ENCODE measurements around the gene CCL11.

Gene CCL11

DNA sequence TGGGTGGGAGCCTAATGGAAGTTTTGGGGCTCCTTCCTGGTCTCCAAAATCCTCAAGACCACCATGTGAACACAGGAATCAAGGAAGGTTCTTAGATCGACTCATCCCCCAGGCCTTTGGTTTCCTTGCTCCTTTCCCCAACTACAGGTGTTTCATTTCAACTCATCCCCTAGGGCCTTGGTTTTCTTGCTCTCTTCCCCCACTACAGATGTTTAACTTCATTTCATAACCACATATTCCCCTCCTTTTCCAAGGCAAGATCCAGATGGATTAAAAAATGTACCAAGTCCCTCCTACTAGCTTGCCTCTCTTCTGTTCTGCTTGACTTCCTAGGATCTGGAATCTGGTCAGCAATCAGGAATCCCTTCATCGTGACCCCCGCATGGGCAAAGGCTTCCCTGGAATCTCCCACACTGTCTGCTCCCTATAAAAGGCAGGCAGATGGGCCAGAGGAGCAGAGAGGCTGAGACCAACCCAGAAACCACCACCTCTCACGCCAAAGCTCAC lies at the start of gene CCL11:
Gene CCL11, plus strand, starts transcription at position 457 of the 507 bp plus-strand sequence. CDS start 67 bp downstream, outside the sequence.
- no peak for DNase-seq

DNA sequence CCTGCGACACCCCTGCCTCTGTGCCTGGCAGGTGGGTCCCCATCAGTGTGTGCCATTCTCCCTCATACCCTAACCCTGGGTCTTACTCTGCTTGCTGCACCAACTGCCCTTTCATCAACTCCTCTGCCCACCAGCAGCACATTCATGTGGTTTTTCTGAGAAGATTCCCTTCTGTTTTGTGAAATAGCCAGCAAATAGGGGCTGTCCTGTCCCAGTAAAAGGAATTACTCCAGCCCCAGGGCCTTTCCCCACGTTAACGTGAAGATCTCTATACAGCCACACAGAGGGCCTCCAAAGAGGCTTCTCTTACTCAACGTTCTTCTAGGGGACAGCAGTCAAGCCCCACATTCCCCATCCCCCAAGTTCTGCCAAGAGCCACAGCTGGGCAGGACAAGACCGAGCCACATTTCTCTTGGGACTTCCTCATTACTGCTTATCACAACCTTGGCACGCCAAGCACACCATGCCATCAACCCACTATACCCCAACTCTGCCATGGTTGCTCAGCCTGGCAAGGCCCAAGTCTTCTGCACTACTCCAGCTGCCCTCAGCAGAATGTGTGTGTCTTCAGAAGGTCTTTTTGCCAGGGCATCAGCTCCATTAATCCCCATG lies 49.2 kb upstream of the CCL11 start:
- DNase-seq, result no peak

DNA sequence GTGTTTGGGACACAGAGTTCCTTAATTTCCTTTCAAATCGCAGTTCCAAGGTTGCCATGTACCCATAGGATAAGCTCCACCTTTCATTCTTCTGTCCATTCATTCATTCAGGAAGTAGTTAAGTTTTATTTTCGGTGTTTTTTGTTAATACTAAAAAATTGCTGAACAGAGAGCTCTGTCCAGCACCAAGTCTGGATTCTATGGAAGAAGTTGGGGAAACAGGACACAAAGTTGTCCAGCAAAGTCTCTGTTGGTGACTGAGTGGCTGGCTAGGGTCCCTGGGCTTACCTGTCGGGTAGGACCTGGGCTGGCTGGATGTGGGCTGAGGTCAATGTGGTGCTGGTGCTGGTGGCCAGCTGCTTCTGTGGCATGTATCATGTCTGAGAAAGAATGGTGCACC lies 48.1 kb upstream of the CCL11 start:
- no peak for DNase-seq

DNA sequence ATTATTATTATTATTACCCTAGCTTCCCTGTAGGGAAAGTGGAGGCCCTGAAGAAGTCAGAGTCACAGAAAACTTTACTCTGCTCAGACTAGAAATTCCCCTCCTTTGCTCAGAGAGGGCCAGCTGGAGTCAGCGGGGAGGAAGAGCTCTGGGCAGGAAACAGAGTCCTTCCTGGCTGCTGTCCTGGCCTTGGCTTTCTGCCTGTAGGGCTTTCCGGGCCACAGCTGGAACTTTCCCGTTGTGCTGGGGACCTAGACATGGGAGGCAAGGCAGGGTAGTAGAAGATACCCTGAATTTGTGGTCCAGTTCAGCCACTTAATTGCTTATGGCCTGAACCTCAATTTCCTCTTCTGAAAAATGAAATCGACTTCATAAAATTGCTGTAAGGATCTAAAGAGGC lies 44.5 kb upstream of the CCL11 start:
- no peak for DNase-seq

DNA sequence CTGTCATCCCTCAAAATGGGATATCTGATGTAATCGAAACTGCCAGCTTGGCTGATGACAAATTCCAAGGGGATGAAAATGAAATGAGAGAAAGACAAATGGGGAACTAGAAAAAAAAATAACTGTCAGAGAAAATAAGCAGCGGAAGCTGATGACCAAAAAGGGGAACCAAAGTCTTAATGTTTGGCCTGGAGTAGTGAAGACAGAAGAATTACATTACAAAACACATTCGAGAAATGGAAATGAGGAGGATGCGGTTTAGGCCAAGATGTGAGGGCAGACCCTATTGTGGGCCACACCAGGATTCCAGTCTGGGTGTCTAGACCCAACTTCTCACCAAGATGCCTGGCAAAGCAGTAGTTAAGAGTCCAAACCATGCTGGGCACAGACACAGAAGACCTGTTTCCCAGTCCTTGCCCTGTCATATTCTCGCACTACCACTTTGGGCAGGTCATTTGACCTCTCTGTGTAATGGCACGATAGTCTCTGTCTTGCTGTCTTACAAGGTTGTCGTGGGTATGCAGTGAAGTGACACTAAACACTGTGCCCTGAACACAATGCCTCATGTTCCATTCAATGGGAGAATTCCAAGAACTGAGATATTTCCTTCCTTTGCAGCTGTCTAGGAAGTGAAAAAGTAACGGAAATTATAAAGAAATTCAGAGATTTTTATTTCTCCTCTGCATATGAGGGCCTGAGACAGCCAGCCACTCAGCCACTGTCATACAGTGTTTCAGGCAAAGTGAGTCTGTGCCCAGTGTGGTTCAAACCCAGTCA lies 42.8 kb upstream of the CCL11 start:
- DNase-seq, result no peak

DNA sequence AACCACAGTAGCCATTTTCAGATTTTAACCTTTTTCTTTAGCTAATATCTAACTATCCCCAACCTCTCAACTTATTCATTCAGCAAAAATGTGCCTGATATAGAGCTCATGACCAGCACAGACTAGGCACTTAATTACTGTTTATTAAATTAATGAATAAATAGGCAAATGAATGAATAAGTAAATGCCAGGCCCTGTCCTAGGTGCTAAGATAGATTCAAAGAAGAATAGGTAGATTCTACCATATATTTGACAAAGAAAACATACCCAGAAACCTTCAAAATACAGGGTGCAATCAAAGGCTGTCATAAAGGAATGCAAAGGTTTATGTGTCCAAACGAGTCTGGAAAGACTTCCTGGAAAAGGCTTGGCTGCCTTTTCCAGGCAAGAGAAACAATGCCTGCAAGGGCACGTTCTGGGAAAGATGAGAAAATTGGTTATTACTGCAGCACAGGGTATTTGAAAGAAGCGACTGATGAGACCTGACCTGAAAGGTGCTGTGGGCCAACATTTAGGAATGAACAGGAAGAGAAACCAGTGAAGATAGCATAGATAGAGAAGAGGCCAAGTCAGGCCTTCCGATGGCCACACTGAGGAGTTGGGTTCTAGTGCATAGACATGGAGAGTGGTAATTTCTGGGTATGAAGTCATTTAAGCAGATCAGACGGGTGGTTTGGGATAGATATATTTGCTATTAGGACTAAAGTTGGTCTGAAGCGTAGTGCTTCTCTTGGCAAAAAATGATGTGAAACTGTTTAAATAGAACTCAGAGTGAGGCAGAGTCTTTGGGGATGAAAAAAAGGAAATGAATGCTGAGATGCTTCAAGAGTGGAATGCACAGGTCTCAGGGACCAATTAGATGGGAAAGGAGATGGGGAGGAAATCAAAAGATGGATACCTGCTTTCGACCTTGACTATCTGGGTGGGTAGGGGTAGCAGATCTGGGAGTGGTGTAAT lies 41.9 kb upstream of the CCL11 start:
- no peak for DNase-seq

DNA sequence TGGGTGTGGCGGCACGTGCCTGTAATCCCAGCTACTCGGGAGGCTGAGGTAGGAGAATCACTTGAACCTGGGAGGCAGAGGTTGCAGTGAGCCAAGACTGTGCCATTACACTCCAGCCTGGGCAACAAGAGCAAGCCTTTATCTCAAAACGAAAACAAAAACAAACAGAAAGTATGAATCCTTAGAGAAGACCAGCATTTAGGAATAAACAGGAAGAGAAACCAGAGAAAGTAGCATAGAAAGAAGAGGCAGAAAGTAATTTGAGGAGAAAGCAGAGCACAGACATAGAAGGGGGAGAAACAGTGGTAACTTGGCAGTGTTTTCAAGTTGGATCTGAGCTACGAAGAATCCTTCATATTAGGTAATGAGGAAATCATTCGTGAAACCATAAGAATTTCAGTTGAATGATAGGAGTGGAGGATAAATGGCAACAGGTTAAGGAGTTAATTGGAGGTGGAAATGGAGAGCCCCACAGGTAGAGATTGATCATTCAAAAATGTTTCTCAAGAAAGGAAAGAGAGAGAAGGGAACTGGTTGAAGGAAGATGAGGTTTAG lies 40.1 kb upstream of the CCL11 start:
- no peak for DNase-seq

DNA sequence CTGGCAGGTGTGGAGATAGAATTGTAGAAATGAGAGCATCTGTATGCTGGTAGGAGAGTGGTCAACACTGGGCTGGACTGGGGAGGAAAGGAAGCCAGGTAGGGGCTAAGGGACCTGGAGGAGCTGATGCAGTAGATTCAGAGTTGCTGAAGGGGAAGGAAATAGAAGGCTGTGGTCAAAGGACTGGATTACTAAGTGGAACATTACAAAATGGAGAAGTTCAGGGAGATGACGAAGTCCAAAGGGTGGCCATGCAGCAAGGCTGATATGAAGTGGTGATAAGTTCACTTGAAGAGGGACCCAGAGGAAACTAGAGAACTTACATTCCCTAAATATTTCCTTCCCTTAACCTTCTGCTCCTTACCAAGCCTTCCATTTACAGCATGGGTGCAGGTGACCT lies 39.1 kb upstream of the CCL11 start:
- DNase-seq, result no peak

DNA sequence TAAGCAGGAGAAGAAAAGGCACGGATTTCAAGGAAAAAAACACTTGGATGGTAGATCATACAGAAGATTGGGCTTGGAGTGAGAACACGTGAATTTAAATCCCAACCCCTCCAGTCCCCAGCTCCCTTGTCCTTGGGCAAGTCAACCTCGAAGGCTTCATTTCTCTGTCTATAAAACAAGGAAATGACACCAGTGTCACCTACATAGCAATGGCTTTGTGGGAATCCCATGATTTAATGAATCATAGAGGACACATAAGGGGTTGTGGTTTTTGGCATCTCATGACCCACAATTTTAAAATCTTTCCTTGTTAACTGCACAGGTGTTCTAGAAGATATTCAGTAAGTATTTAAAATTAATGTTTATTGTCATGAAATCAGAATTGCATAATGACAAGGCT lies 38.7 kb upstream of the CCL11 start:
- no peak for DNase-seq

DNA sequence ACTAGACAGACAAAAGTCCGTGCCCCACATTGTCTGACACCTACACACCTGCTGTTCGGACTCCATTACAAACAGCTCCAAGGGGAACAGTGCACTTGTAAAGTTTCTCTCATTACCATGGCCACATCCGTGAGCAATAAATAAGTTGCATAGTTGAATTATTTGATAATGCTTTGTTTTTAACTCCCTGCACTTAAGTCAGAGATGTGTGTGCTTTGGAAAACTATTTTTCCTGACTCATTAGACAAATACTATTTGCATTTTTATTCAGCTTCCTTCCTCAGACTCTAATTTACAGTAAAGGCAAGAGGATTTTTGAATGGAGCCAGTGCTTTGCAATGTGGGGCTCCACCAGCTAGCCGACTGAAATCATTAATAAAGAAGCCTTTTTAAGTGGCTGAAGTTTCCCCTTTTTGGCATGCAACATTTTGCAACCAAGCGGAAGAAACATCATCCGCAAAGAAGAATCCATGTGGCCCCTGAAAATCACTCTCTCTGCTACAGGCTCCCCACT lies 37.0 kb upstream of the CCL11 start:
- DNase-seq, result no peak

DNA sequence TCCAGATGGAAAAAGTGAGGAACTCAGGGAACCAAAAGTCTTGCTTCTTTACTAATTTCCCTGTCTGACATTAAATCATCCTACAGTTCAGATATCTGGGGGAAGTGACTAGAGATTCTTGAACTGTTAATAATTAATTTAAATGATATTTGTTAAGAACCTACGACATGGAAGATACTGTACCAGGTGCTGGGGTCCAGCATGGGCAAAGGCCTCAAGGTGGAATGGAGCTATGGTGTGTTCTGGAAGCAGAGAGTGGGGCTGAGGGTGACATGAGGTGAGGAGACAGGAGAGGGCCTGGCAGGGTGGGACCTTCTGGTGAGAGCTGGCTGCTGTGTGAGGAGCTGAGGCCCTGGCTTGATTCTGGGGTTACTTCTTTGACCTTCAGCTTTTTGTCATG lies 36.5 kb upstream of the CCL11 start:
- no peak for DNase-seq

DNA sequence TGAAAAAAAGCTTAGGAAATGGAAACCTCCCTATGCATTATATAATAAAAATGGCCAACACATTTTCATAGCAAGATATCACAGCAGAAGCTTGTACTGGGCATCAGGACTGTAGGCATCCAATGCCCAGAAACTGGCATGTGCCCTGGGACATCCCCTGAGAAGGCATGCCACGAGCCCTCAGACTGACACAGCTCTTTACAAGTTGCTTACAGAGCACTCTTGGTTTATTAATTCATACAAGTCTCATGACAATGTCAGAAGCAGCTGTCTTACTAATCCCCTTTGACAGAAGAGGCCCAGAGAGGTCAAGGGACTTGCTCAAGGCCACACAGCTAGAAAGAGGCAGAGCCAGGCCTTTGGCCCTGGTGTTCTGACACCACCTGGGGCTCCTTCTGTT lies 36.1 kb upstream of the CCL11 start:
- DNase-seq, result no peak

DNA sequence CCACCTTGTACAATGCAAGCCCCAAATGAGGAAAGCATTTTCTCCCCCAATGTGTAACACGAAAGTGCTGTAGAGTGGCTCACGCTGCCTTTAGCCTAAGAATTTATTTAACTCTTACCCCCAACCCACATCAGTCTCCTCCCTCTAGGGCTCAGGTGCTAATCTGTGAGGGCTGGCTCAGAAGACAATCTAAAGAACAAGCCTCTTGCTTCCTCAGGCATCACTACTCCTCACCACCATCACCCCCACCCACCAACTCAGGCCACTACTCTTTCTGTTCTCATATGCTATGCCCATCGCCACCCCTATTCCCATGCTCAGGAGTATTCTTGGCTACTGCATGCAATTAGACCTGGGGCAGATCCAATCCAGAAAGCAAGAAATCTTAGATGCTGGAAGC lies 34.4 kb upstream of the CCL11 start:
- no peak for DNase-seq

DNA sequence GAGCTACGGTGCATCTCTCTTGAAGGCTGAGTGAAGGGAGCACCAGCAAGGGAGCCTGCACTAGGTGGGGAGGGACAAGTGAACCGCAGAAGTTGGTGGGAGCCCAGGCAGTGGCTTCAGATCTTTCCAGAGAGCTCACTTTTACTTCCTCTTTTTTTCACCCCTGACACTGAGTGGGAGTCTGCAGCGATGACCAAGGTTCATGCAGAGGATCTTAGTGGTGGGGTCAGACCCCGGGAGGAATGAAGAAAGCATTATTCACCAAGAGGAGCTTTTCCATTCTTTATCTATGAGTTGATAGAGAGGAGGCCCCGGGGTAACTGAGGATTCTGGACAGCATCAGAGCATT lies 33.5 kb upstream of the CCL11 start:
- DNase-seq, result no peak

DNA sequence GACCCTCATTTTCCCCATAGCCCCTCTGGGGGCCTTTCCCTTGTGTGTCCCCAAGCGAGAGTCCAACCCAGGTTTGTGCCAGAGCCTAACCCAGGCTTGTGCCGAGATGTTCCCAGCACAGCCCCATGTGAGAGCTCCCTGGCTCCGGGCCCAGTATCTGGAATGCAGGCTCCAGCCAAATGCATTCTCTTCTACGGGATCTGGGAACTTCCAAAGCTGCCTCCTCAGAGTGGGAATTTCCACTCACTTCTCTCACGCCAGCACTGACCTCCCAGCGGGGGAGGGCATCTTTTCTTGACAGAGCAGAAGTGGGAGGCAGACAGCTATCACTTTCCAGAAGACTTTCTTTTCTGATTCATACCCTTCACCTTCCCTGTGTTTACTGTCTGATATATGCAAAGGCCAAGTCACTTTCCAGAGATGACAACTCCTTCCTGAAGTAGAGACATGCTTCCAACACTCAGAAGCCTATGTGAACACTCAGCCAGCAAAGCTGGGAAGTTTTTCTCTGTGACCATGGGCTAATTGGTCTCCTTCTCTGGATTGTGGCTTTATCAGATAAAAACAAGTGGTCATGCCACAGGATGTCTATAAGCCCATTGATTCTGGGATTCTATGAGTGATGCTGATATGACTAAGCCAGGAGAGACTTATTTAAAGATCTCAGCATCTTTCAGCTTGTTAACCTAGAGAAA lies 33.0 kb upstream of the CCL11 start:
- no peak for DNase-seq

DNA sequence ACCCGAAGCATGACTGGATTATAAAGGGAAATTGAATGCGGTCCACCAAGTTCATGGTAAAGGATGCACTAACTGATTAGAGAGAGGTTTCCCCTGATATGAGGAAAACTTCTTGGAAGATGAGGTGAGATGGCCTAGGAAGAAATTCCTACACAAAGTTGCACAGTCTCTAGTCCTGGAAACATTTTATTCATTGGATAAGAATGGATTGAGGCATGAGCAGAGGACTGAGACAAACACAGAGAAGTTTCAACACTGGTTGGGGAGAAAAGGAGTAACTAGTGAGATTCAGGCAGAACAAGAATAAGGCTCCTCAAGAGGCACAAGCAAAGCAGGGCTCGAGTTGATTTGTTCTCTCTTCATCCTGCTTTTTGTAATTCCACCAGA lies 32.4 kb upstream of the CCL11 start:
- DNase-seq, result no peak

DNA sequence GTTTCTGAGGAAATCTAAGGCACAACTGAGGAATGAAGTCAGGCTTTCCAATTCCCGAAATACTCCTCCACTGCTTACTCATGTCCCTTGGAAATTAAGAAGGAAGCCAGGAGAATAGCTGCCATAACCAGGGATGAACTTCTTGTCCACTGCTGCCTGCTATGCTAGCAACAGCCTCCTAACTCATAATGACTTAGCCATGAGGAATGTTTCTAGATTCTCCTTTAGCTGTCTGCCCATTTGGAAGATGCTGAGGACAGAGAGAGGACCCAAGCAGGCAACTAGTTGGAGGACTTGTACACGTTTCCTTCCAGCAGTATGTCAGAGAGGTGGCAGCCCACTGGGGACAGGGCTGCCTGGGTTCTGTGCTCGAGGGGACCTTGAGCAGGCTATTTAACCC lies 31.4 kb upstream of the CCL11 start:
- DNase-seq, result no peak

DNA sequence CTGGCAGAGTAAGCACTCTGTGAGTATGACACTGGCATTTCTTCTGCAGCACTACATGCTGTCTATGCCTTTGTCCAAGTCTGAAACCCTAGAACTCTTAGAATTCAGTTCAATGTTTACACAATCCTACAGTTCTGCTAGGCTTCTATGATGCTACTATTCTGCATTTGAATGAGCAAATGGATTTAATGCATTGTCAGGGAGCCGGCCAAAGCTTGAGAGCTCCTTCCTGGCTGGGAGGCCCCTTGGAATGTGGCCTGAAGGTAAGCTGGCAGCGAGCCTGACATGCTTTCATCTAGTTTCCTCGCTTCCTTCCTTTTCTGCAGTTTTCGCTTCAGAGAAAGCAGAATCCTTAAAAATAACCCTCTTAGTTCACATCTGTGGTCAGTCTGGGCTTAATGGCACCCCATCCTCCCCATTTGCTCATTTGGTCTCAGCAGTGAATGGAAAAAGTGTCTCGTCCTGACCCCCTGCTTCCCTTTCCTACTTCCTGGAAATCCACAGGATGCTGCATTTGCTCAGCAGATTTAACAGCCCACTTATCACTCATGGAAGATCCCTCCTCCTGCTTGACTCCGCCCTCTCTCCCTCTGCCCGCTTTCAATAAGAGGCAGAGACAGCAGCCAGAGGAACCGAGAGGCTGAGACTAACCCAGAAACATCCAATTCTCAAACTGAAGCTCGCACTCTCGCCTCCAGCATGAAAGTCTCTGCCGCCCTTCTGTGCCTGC lies 30.7 kb upstream of the CCL11 start, which contains the start of gene CCL2:
Gene CCL2, plus strand, starts transcription at position 635 of the 730 bp plus-strand sequence. Its CDS starts 65 bp downstream, at position 700.
- no peak for DNase-seq

DNA sequence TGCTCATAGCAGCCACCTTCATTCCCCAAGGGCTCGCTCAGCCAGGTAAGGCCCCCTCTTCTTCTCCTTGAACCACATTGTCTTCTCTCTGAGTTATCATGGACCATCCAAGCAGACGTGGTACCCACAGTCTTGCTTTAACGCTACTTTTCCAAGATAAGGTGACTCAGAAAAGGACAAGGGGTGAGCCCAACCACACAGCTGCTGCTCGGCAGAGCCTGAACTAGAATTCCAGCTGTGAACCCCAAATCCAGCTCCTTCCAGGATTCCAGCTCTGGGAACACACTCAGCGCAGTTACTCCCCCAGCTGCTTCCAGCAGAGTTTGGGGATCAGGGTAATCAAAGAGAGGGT lies 30.2 kb upstream of the CCL11 start:
- no peak for DNase-seq

DNA sequence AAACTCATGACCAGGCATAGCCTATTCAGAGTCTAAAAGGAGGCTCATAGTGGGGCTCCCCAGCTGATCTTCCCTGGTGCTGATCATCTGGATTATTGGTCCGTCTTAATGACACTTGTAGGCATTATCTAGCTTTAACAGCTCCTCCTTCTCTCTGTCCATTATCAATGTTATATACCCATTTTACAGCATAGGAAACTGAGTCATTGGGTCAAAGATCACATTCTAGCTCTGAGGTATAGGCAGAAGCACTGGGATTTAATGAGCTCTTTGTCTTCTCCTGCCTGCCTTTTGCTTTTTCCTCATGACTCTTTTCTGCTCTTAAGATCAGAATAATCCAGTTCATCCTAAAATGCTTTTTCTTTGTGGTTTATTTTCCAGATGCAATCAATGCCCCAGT lies 29.7 kb upstream of the CCL11 start:
- no peak for DNase-seq

DNA sequence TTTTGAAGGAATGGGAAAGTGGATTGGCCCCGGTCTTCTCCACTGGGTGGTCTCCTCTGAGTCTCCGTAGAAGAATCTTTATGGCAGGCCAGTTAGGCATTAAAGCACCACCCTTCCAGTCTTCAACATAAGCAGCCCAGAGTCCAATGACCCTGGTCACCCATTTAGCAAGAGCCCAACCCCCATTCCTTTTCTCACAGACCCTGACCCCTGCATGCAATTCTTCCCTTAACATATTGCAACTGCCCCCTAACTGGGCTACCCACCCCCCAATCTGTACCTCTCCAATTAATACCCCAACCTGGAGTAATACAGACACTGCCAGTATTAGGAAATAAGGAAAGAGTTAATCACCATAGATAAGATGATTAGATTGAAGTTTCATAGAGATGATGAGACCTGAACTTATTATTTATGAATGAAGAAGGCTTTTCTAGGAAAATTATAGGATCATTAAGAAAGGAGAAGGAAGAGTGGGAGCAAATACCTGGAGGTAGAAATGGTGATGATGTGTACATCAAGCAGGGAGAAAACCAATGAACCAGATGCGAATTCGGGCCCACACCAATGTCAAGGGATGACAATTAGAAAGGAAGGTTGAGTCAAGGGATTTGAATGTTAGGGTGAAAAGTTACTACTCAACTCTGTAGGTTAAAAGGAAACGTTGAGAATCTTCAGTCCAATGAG lies 28.1 kb upstream of the CCL11 start:
- no peak for DNase-seq

Data from activated CD8-positive, alpha-beta memory T cell treated with anti-CD3 and anti-CD28 coated beads, Interleukin-2, amount 50 U/mL, for 48 hours (primary cell).